Endothelial cell of umbilical vein (primary cell): ENCODE data around the gene SCN3B. TPM values are rescaled to one million over a fixed set of nuclear protein-coding genes. Genes with fewer than 3 reads are reported as not detected.

Experiments used
- BruUV-seq: library from RNA; stranded (reverse); fragments of 400-500 nt; replicated peaks from 2 replicates; lab custom pipeline; 2021; lab: Mats Ljungman, UMichigan
- CTCF ChIA-PET: fragments of 300-600, 350-600 bp; sonication (Branson Sonifier 250); formaldehyde crosslinking; loops from one replicate; lab custom pipeline; 2021; ENCODE audit warnings: antibody characterized with exemption, inconsistent platforms; lab: Charles Lee
- POLR2A ChIA-PET: fragments of 300-600, 350-600 bp; sonication (Branson Sonifier 250); formaldehyde crosslinking; loops from one replicate; lab custom pipeline; 2021; ENCODE audit warnings: antibody characterized with exemption, inconsistent platforms; lab: Charles Lee
- DNase-seq: peaks from one replicate; pipeline ENCODE4 v3.0.0-alpha.2; 2011; ENCODE audit warnings: low read depth, low spot score
- FAIRE-seq: peaks from 2 replicates; lab custom pipeline; 2011; peaks lifted over from hg19 to GRCh38; lab: Jason Lieb, UNC
- H2AFZ ChIP-seq: 2 replicates; pipeline ENCODE4 v1.6.0; 2012; ENCODE audit warnings: low read depth, low read length, control low read depth, inconsistent platforms
- H3K27ac ChIP-seq: 2 replicates; pipeline ENCODE4 v1.5.1; 2011; ENCODE audit warnings: low read depth, mild to moderate bottlenecking, control low read depth, low read length, moderate library complexity; ENCODE audit not compliant: insufficient read depth
- H3K27me3 ChIP-seq, 2 experiments: 2 replicates each; pipeline versions ENCODE4 v1.6.0 to v1.6.1; 2011; ENCODE audit warnings: low read length in 2 of 2, mixed read lengths in 1 of 2; ENCODE audit not compliant: control insufficient read depth in 2 of 2, insufficient read depth in 2 of 2
- H3K36me3 ChIP-seq, 2 experiments: 2 replicates in 1 of 2; 3 replicates in 1 of 2; pipeline ENCODE4 v1.5.1; 2011; ENCODE audit warnings: low read length in 2 of 2, mild to moderate bottlenecking in 1 of 2, moderate library complexity in 1 of 2; ENCODE audit not compliant: control insufficient read depth in 2 of 2, insufficient read depth in 2 of 2; ENCODE audit errors: extremely low read depth in 1 of 2
- H3K4me1 ChIP-seq: 3 replicates; pipeline ENCODE4 v1.5.1; 2011; ENCODE audit warnings: mild to moderate bottlenecking, low read length; ENCODE audit not compliant: control insufficient read depth, insufficient read depth; ENCODE audit errors: extremely low read depth
- H3K4me2 ChIP-seq: 2 replicates; pipeline ENCODE4 v1.6.1; 2011; ENCODE audit warnings: low read length, control low read depth, mixed read lengths; ENCODE audit not compliant: insufficient read depth
- H3K4me3 ChIP-seq, 3 experiments: fragments of 200-600 bp in 1 of 3; sonication (generic), shearing (Covaris generic) in 1 of 3; replicated peaks in 1 of 3; 2 replicates each; pipeline ENCODE4 v1.5.1; 2011 to 2016; ENCODE audit warnings: control low read depth in 3 of 3, low read length in 3 of 3, mild to moderate bottlenecking in 2 of 3, inconsistent platforms in 1 of 3, low read depth in 1 of 3, moderate library complexity in 1 of 3; ENCODE audit not compliant: insufficient read depth in 1 of 3
- H3K79me2 ChIP-seq: 2 replicates; pipeline ENCODE4 v1.6.0; 2012; ENCODE audit warnings: low read length, inconsistent platforms; ENCODE audit not compliant: control insufficient read depth, insufficient read depth
- H3K9ac ChIP-seq: replicated peaks from 2 replicates; pipeline ENCODE3; 2011; ENCODE audit warnings: low read length, control low read depth; ENCODE audit not compliant: insufficient read depth; ENCODE audit errors: extremely low read depth
- H3K9me1 ChIP-seq: replicated peaks from 3 replicates; pipeline ENCODE4 v1.6.0; 2011; ENCODE audit warnings: mild to moderate bottlenecking, low read length; ENCODE audit not compliant: control insufficient read depth, insufficient read depth; ENCODE audit errors: extremely low read depth
- H3K9me3 ChIP-seq: replicated peaks from 2 replicates; pipeline ENCODE4 v1.5.1; 2012; ENCODE audit warnings: low read length, inconsistent platforms; ENCODE audit not compliant: control insufficient read depth, insufficient read depth
- H4K20me1 ChIP-seq: replicated peaks from 2 replicates; pipeline ENCODE3; 2011; ENCODE audit warnings: mild to moderate bottlenecking, low read length; ENCODE audit not compliant: control insufficient read depth, insufficient read depth; ENCODE audit errors: extremely low read depth
- CTCF ChIP-seq, 2 donors: IDR thresholded peaks; 1 replicate in 1 of 2; 2 replicates in 1 of 2; pipeline ENCODE4 v1.5.1; 2011; ENCODE audit warnings: low read length in 2 of 2, mild to moderate bottlenecking in 2 of 2, moderate library complexity in 2 of 2, control low read depth in 1 of 2, inconsistent platforms in 1 of 2, low read depth in 1 of 2; ENCODE audit not compliant: insufficient read depth in 1 of 2; ENCODE audit errors: extremely low read depth in 1 of 2
- EZH2 ChIP-seq: IDR thresholded peaks from 2 replicates; pipeline ENCODE4 v1.6.1; 2012; ENCODE audit warnings: borderline replicate concordance, low read depth, mild to moderate bottlenecking, moderate library complexity, low read length, inconsistent platforms; ENCODE audit not compliant: severe bottlenecking
- FOS ChIP-seq: IDR thresholded peaks from 2 replicates; pipeline ENCODE4 v1.6.1; 2011; ENCODE audit warnings: mild to moderate bottlenecking, low read length, moderate library complexity, borderline replicate concordance; ENCODE audit not compliant: insufficient read depth
- GATA2 ChIP-seq: IDR thresholded peaks from 2 replicates; pipeline ENCODE4 v1.7.0; 2011; ENCODE audit warnings: low read depth, mild to moderate bottlenecking, moderate library complexity, mixed read lengths, low read length; ENCODE audit not compliant: insufficient read length, insufficient read depth
- JUN ChIP-seq: IDR thresholded peaks from 2 replicates; pipeline ENCODE4 v1.6.1; 2011; ENCODE audit warnings: borderline replicate concordance, low read depth; ENCODE audit not compliant: insufficient read length, insufficient read depth
- MAX ChIP-seq: IDR thresholded peaks from 2 replicates; pipeline ENCODE4 v1.6.1; 2011; ENCODE audit not compliant: insufficient read depth, insufficient read length
- MYC ChIP-seq: IDR thresholded peaks from one replicate; pipeline ENCODE4 v1.6.1; 2011; ENCODE audit warnings: mild to moderate bottlenecking, low read depth, low read length
- POLR2A ChIP-seq: IDR thresholded peaks from 2 replicates; pipeline ENCODE4 v1.6.1; 2012; ENCODE audit warnings: low read depth, mild to moderate bottlenecking, control low read depth, low read length
- POLR2AphosphoS5 ChIP-seq: IDR thresholded peaks from 2 replicates; pipeline ENCODE4 v1.6.1; 2012; ENCODE audit warnings: low read depth, mild to moderate bottlenecking, control low read depth, low read length, moderate library complexity; ENCODE audit not compliant: insufficient read depth
- dilution Hi-C: fragments of 300-500 bp; cut with MboI; formaldehyde crosslinking; loops from one replicate; pipeline ENCODE4 v1.15.0; 2019; ENCODE audit warnings: low sequenced_read_pairs; ENCODE audit not compliant: extremely low pct_ligation_motif_present
- intact Hi-C: fragments of 100-400 bp; cut with micrococcal nuclease; formaldehyde crosslinking; loops from one replicate; pipeline ENCODE4 v1.10.0; 2022
- polyA plus RNA-seq, 4 experiments: library from polyadenylated mRNA; depleted of rRNA in 3 of 4; stranded (reverse) in 3 of 4; unstranded in 1 of 4; fragments of >200 nt; gene quantifications; 2 replicates each; pipeline versions ENCODE4 v1.2.1 to v1.2.3, GENCODE V29; 2011 to 2012; ENCODE audit warnings: missing spikeins in 1 of 4
- total RNA-seq: library from RNA; stranded (reverse); gene quantifications from 2 replicates; pipeline ENCODE4 v1.2.3, GENCODE V29; 2021

The SCN3B gene
- total and polyA plus RNA-seq, 2 donors (not counting 3 experiments of a cell fraction or from before 2014, with no cell fraction given) = 0.72 to 1.4 TPM

- no TSS peak for BruUV-seq
- Histone ChIP-seq H3K9ac (no peak overlapping the region), H3K27me3 (no peaks in the 10 kb centered on the region), H3K36me3 (no peaks in the 10 kb centered on the region), H3K4me3 (no peak overlapping the region), H3K9me1 (no peaks in the 10 kb centered on the region), H4K20me1 (no peaks in the 10 kb centered on the region), H3K79me2 (no peaks in the 10 kb centered on the region), H3K4me1 (no peaks in the 10 kb centered on the region), H3K27ac (no peak overlapping the region), H2AFZ (no peak overlapping the region), H3K9me3 (no peaks in the 10 kb centered on the region), H3K4me2 (no peak overlapping the region)
- no peak for DNase-seq
- intact Hi-C loops (loop anchor here (5.0 kb wide), 1 partner anchor 598 kb away; no protein-coding TSS in a partner anchor), dilution Hi-C loops (no loop called here)
- TF ChIP-seq POLR2AphosphoS5 (no peak), GATA2 (no peak), MAX (no peak), CTCF (IDR thresholded peaks at IDR 0.05; ENCODE audit: extremely low read depth in 1 of 2, insufficient read depth in 1 of 2, low read depth in 1 of 2, low read length in 2 of 2) (no peak), FOS (no peak), JUN (no peak), MYC (no peak), EZH2 (no peak), POLR2A (no peak)
- ChIA-PET CTCF (interaction anchor here (0.7 to 1.7 kb wide), 2 partner anchors 11 to 14 kb away, joined by 3 to 6 read pairs; no protein-coding TSS in a partner anchor), POLR2A (no interaction called here)
- FAIRE-seq = no peak
Observed at GRCh38 chr11:123700772-123701171, 46.3 kb upstream of the SCN3B start.
